GM12878 (cell line): ENCODE measurements around the gene PARP15. TPM values are rescaled to one million over a fixed set of nuclear protein-coding genes. Genes with fewer than 3 reads are reported as not detected.

Source experiments
- ATF2 ChIP-seq: IDR thresholded peaks from 2 replicates; pipeline ENCODE4 v1.6.1; 2012; ENCODE audit warnings: low read length, inconsistent platforms
- BACH1 ChIP-seq: fragments of 450-650 bp; IDR thresholded peaks from 2 replicates; pipeline ENCODE4 v1.6.1; 2017; ENCODE audit warnings: mild to moderate bottlenecking, borderline replicate concordance
- BCLAF1 ChIP-seq: fragments of 450-650 bp; IDR thresholded peaks from 2 replicates; pipeline ENCODE4 v1.6.1; 2017; ENCODE audit warnings: antibody characterized with exemption, mild to moderate bottlenecking, moderate library complexity
- DPF2 ChIP-seq: fragments of 450-650 bp; IDR thresholded peaks from 2 replicates; pipeline ENCODE4 v1.6.1; 2017; ENCODE audit warnings: mild to moderate bottlenecking
- EP300 ChIP-seq, 2 experiments: fragments of 150-350 bp in 1 of 2; IDR thresholded peaks; 2 replicates each; pipeline ENCODE4 v1.6.1; 2011 to 2012; ENCODE audit warnings: low read depth in 2 of 2, low read length in 2 of 2, borderline replicate concordance in 1 of 2, improper control_type of control experiment in 1 of 2, inconsistent platforms in 1 of 2; ENCODE audit not compliant: control insufficient read depth in 1 of 2
- GATAD2B ChIP-seq: fragments of 450-650 bp; conservative IDR thresholded peaks from 2 replicates; pipeline ENCODE4 v1.6.1; 2017; ENCODE audit warnings: low read depth, mild to moderate bottlenecking, moderate library complexity
- MEF2A ChIP-seq: IDR thresholded peaks from 2 replicates; pipeline ENCODE4 v1.6.1; 2011; ENCODE audit warnings: low read depth, mild to moderate bottlenecking, low read length, moderate library complexity; ENCODE audit not compliant: insufficient read depth
- MEF2B ChIP-seq: fragments of 450-650 bp; IDR thresholded peaks from 2 replicates; pipeline ENCODE4 v1.6.1; 2018; ENCODE audit warnings: mild to moderate bottlenecking, moderate library complexity; ENCODE audit not compliant: partially characterized antibody, poor library complexity, severe bottlenecking
- MYB ChIP-seq: fragments of 150-350 bp; IDR thresholded peaks from 2 replicates; pipeline ENCODE4 v1.6.1; 2014; ENCODE audit warnings: mild to moderate bottlenecking, low read depth, low read length, borderline replicate concordance
- NFIC ChIP-seq: IDR thresholded peaks from 2 replicates; pipeline ENCODE4 v1.6.1; 2012; ENCODE audit warnings: low read depth, mild to moderate bottlenecking, inconsistent platforms, low read length, moderate library complexity
- PAX8 ChIP-seq: fragments of 450-650 bp; IDR thresholded peaks from 2 replicates; pipeline ENCODE4 v1.6.1; 2017; ENCODE audit warnings: mild to moderate bottlenecking, moderate library complexity
- PKNOX1 ChIP-seq: fragments of 450-650 bp; IDR thresholded peaks from 2 replicates; pipeline ENCODE4 v1.6.1; 2016; ENCODE audit warnings: mild to moderate bottlenecking
- PRDM15 ChIP-seq: fragments of 450-650 bp; formaldehyde crosslinking; IDR thresholded peaks from 2 replicates; pipeline ENCODE4 v1.4.0; 2020; ENCODE audit warnings: mild to moderate bottlenecking, moderate library complexity
- RBBP5 ChIP-seq: fragments of 200-600 bp; sonication (generic); conservative IDR thresholded peaks from 2 replicates; pipeline ENCODE4 v1.6.1; 2016
- RELA ChIP-seq: fragments of 450-650 bp; IDR thresholded peaks from 2 replicates; pipeline ENCODE4 v1.8.0; 2014; ENCODE audit warnings: borderline replicate concordance; ENCODE audit not compliant: partially characterized antibody
- REST ChIP-seq: IDR thresholded peaks from 2 replicates; pipeline ENCODE4 v1.6.1; 2012; ENCODE audit warnings: mild to moderate bottlenecking, low read depth, low read length
- SREBF1 ChIP-seq: IDR thresholded peaks from 2 replicates; pipeline ENCODE4 v1.6.1; 2012; ENCODE audit warnings: mild to moderate bottlenecking, low read length
- YBX1 ChIP-seq: fragments of 450-650 bp; IDR thresholded peaks from 2 replicates; pipeline ENCODE4 v1.6.1; 2016; ENCODE audit warnings: antibody characterized with exemption
- ZNF274 ChIP-seq: IDR thresholded peaks from one replicate; pipeline ENCODE4 v1.8.0; 2011; ENCODE audit not compliant: insufficient read length, insufficient read depth
- polyA plus RNA-seq, 11 experiments: library from polyadenylated mRNA; depleted of rRNA in 4 of 11; unstranded in 6 of 11; stranded (reverse) in 5 of 11; fragments of >200 nt; fragmentation: Nextera tagmentation in 4 of 11; fragmentation: Illumina TruSeq in 1 of 11; extraction: Ambion mirVana in 4 of 11; extraction: Trizol in 1 of 11; gene quantifications; 1 replicate in 1 of 11; 2 replicates in 10 of 11; pipeline versions ENCODE4 v1.2.1 to v1.2.3, GENCODE V29; 2011 to 2016; ENCODE audit warnings: inconsistent platforms in 2 of 11, missing spikeins in 2 of 11, low read depth in 1 of 11
- total RNA-seq, 4 experiments: library from RNA; depleted of rRNA in 3 of 4; stranded (reverse); fragments of >200 nt in 3 of 4; fragmentation: Illumina TruSeq in 1 of 4; extraction: Trizol in 1 of 4; gene quantifications; 2 replicates each; pipeline versions ENCODE4 v1.2.1 to v1.2.3, GENCODE V29; 2013 to 2021

PARP15 gene
- total and polyA plus RNA-seq, 10 of the 15 experiments (the other 5 are each of a cell fraction or from before 2014, with no cell fraction given) = 9.0 to 234 (median 36.3) TPM

- TF ChIP-seq ATF2 (peak; percentile 74; the same call in 1 of the 2 replicates), PAX8 (no peak), SREBF1 (no peak), BACH1 (no peak), GATAD2B (no peak; the same call in 1 of the 2 replicates), PKNOX1 (no peak), YBX1 (no peak), PRDM15 (CRISPR knock-in tag) (no peak), RELA (no peak), REST (no peak), ZNF274 (no peak), DPF2 (no peak), RBBP5 (no peak), EP300 (IDR thresholded peaks at IDR 0.05; ENCODE audit: borderline replicate concordance in 1 of 2, control insufficient read depth in 1 of 2, low read depth in 2 of 2, low read length in 2 of 2) (no peak), MYB (no peak), NFIC (no peak), BCLAF1 (no peak), MEF2B (no peak), MEF2A (no peak)
These were observed 16.8 kb upstream of the PARP15 start (continued) for GRCh38 chr3:122560680-122561079.
